RWPE2 (cell line): ENCODE results near the gene ACYP2.

Experiments
- ATAC-seq: fragments of 200-7000 bp; cut with Tn5 transposase; 3 replicates; pipeline ENCODE4 v1.9.1; 2021; ENCODE audit warnings: low read depth
- DNase-seq: peaks from one replicate; pipeline ENCODE4 v3.0.0-alpha.2; 2020; ENCODE audit warnings: low spot score
- H3K27ac ChIP-seq: fragments of 450-650 bp; 2 replicates; pipeline ENCODE4 v1.5.1; 2017; ENCODE audit warnings: mild to moderate bottlenecking; ENCODE audit not compliant: poor library complexity, severe bottlenecking
- H3K27me3 ChIP-seq: fragments of 250-450 bp; sonication (Bioruptor Pico); 2 replicates; pipeline ENCODE4 v1.5.1; 2021; ENCODE audit warnings: mild to moderate bottlenecking, moderate library complexity; ENCODE audit not compliant: insufficient read depth, poor library complexity, severe bottlenecking
- H3K36me3 ChIP-seq: fragments of 250-450 bp; sonication (Bioruptor Pico); 2 replicates; pipeline ENCODE4 v1.5.1; 2020; ENCODE audit warnings: low read depth, mild to moderate bottlenecking, moderate library complexity
- H3K4me1 ChIP-seq: fragments of 250-450 bp; sonication (Bioruptor Pico); 2 replicates; pipeline ENCODE4 v1.5.1; 2021; ENCODE audit warnings: mild to moderate bottlenecking, moderate library complexity; ENCODE audit not compliant: insufficient read depth, poor library complexity, severe bottlenecking
- H3K4me3 ChIP-seq: fragments of 250-450 bp; sonication (Bioruptor Pico); 2 replicates; pipeline ENCODE4 v1.5.1; 2021; ENCODE audit warnings: mild to moderate bottlenecking, moderate library complexity; ENCODE audit not compliant: severe bottlenecking
- H3K9me3 ChIP-seq: fragments of 250-450 bp; sonication (Bioruptor Pico); 2 replicates; pipeline ENCODE4 v1.5.1; 2021; ENCODE audit warnings: mild to moderate bottlenecking, moderate library complexity; ENCODE audit not compliant: severe bottlenecking
- CTCF ChIP-seq: fragments of 450-650 bp; IDR thresholded peaks from one replicate; pipeline ENCODE4 v1.5.1; 2017; ENCODE audit warnings: mild to moderate bottlenecking, moderate library complexity; ENCODE audit not compliant: poor library complexity, severe bottlenecking

Gene ACYP2

DNA sequence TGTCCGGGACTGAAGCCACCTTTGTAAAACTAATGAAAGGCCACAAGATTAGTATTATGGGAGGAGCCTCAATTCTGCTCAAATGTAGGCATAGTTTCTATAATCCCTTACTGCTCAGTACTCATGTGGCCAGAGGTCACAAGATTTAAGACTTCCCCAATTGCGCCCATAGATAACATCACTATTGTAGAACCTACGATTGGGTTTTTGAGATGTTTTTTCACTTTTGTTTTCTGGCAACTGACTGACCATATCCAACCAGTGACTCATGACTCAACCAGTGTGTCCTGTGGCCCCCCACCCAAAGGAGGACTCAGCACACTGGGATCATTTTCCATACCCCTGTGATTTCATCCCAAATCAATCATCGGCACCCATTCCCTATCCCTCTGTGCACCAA, 155.8 kb downstream of the ACYP2 start:
- H3K36me3 ChIP-seq, result no peaks in the 10 kb centered on the region
- DNase-seq, result no peak
- no peaks in the 10 kb centered on the region for H3K9me3 ChIP-seq
- no peak for ATAC-seq
- H3K4me1 ChIP-seq, result peaks cover 4% of the 10 kb centered on the region
- TF ChIP-seq CTCF, result no peak
- no peak overlapping the region for H3K27ac ChIP-seq
- no peaks in the 10 kb centered on the region for H3K27me3 ChIP-seq
- no peak overlapping the region for H3K4me3 ChIP-seq

- no peak for ATAC-seq
- Histone ChIP-seq H3K4me3 (no peak overlapping the region), H3K27ac (no peak overlapping the region), H3K36me3 (no peaks in the 10 kb centered on the region), H3K27me3 (no peaks in the 10 kb centered on the region), H3K9me3 (no peaks in the 10 kb centered on the region), H3K4me1 (peaks cover 4% of the 10 kb centered on the region)
- TF ChIP-seq CTCF, result no peak
- DNase-seq, result no peak
These were observed 156.6 kb downstream of the ACYP2 start for GRCh38 chr2:54271843-54272627.

GRCh38 chr2:54274781-54275242, 159.4 kb downstream of the ACYP2 start:
- TF ChIP-seq CTCF, result no peak
- no peak for DNase-seq
- no peaks in the 10 kb centered on the region for H3K9me3 ChIP-seq
- H3K4me3 ChIP-seq, result no peak overlapping the region
- H3K4me1 ChIP-seq, result peaks cover 4% of the 10 kb centered on the region
- no peaks in the 10 kb centered on the region for H3K36me3 ChIP-seq
- ATAC-seq, result no peak
- no peak overlapping the region for H3K27ac ChIP-seq
- H3K27me3 ChIP-seq, result no peaks in the 10 kb centered on the region

DNA sequence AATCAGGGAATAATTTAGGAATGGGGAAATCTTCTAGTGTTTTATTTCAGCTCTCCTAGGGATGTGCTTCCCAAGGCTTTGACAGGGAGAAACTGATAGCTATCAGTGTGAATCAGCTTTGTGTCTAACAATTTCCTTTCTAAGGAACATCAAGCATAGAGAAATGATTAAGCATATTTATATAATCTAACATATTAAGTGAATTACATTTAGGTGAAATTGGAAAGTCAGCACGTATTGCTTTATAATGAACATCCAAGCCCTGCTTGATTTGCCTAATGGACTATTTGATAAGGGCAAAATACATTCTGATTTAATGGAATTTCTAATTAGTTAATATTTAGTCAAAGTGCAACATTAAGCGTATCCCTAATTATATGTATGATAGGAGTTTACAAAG, 160.1 kb downstream of the ACYP2 start:
- DNase-seq (no peak), ATAC-seq (no peak)
- H3K27ac ChIP-seq, result no peak overlapping the region
- H3K4me1 ChIP-seq, result peaks cover 4% of the 10 kb centered on the region
- TF ChIP-seq CTCF, result no peak
- H3K9me3 ChIP-seq, result no peaks in the 10 kb centered on the region
- H3K36me3 ChIP-seq, result no peaks in the 10 kb centered on the region
- H3K4me3 ChIP-seq, result no peak overlapping the region
- no peaks in the 10 kb centered on the region for H3K27me3 ChIP-seq

DNA sequence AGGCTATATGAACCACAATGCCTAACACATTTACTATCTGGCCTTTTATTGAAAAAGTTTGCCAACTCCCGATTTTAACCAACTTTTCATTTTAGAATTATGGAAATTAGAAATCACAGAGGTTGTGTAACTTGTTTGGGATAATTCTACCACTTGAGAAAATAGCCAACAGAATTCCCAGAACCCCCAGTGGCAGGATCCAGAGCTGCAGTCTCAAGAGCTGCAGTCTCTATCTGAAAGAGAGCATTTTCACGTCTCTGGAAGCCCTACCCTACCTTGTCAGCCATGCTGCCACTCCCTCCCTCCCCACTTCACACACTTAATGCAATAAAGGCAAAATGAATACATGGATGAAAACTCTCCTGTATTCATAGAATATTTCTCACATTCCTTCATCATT, 164.0 kb downstream of the ACYP2 start:
- H3K4me3 ChIP-seq, result no peak overlapping the region
- H3K27ac ChIP-seq, result no peak overlapping the region
- peaks cover 4% of the 10 kb centered on the region for H3K4me1 ChIP-seq
- DNase-seq, result no peak
- no peak for ATAC-seq
- TF ChIP-seq CTCF, result peak; percentile 8
- no peaks in the 10 kb centered on the region for H3K9me3 ChIP-seq
- no peaks in the 10 kb centered on the region for H3K36me3 ChIP-seq
- no peaks in the 10 kb centered on the region for H3K27me3 ChIP-seq
